ENCODE results near the gene RAD18.

- TF ChIP-seq CTCF (IDR thresholded peaks at IDR 0.05; ENCODE audit: low read length) (no peak), EZH2 (IDR thresholded peaks at IDR 0.05; ENCODE audit: borderline replicate concordance, low read length) (no peak)
Observed at GRCh38 chr3:8992854-8993253, 29.6 kb upstream of the RAD18 start.

All from OCI-LY1 (cell line).